ENCODE results near the gene VAT1L.

DNA sequence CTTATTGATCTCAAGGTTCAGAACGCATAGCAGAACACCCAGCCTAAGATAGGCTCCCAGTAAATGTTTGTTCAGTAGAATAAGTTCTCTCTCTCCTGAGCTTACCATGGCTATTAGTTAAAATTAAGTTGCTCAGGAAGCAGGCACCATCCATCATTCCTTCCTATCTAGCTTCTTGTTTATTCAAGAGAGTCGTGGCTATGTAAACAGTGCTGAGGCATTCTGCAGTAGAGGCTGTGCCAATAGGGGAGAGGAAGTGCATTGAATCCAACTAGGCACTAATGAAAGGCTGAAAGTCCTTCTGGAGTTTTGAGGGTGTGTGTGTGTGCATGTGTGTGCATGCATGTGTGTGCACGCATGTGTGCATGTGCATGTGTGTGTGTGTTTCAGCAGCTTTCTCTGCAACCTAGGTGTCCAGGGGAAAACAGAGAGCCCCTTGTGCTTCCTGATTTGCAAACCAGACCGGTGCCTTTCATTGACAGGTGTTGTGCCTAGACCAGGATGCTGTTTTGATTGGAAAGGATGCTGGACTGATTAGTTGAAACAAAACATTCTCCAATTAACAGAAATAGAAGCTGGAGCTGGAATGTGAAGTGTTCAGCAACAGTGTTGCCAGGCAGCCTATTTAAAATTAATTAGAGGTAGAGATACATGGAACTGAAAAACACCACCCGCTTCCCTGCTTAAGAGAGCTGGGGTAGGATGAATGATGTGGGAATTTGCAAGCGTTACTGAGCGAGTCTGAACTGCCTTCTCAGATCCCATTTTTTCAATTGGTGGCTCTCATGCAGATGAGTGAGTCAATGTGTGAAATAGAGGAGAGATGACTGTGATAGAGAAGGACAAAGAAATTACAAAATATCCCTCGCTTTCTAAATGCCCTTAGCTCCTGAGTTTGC, 130.7 kb downstream of the VAT1L start:
- TF ChIP-seq, protein P1, sequence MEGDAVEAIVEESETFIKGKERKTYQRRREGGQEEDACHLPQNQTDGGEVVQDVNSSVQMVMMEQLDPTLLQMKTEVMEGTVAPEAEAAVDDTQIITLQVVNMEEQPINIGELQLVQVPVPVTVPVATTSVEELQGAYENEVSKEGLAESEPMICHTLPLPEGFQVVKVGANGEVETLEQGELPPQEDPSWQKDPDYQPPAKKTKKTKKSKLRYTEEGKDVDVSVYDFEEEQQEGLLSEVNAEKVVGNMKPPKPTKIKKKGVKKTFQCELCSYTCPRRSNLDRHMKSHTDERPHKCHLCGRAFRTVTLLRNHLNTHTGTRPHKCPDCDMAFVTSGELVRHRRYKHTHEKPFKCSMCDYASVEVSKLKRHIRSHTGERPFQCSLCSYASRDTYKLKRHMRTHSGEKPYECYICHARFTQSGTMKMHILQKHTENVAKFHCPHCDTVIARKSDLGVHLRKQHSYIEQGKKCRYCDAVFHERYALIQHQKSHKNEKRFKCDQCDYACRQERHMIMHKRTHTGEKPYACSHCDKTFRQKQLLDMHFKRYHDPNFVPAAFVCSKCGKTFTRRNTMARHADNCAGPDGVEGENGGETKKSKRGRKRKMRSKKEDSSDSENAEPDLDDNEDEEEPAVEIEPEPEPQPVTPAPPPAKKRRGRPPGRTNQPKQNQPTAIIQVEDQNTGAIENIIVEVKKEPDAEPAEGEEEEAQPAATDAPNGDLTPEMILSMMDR (IDR thresholded peaks at IDR 0.05): no peak
- no peak for TF ChIP-seq POLR2A (IDR thresholded peaks at IDR 0.05)
- TF ChIP-seq POLR2AphosphoS5 (IDR thresholded peaks at IDR 0.05): no peak
- no peak for TF ChIP-seq EP300 (IDR thresholded peaks at IDR 0.05; ENCODE audit: low read depth)
